MV-4-11 (cell line): ENCODE measurements around the gene ZSCAN4.

Source experiments
- DNase-seq: peaks from one replicate; lab custom pipeline; 2025; lab: John Stamatoyannopoulos, UW

The ZSCAN4 gene, protein sequence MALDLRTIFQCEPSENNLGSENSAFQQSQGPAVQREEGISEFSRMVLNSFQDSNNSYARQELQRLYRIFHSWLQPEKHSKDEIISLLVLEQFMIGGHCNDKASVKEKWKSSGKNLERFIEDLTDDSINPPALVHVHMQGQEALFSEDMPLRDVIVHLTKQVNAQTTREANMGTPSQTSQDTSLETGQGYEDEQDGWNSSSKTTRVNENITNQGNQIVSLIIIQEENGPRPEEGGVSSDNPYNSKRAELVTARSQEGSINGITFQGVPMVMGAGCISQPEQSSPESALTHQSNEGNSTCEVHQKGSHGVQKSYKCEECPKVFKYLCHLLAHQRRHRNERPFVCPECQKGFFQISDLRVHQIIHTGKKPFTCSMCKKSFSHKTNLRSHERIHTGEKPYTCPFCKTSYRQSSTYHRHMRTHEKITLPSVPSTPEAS

DNA sequence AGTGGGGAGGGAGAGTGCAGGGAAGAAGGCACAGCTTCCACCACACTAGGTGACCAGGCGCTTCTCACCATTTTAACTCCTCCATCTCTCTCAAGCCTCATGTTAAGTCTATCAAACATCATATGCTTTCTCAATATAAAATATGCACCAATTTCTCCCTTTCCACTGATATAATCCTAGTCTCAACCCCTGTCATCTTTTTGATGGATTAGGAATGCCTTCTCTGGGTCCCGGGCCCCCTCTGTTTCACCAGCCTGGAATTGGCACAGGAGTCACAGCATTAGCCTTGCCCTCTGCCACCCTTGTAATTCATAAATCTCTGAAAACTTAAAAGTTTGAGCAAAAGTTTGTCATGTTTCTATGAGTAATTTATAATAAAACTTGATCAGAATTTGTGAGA, at the start of gene ZSCAN4:
TSS of gene ZSCAN4 (plus strand) at position 301 of the 400 bp plus-strand sequence. CDS start 7,211 bp downstream, outside the sequence.
- DNase-seq, result no peak

DNA sequence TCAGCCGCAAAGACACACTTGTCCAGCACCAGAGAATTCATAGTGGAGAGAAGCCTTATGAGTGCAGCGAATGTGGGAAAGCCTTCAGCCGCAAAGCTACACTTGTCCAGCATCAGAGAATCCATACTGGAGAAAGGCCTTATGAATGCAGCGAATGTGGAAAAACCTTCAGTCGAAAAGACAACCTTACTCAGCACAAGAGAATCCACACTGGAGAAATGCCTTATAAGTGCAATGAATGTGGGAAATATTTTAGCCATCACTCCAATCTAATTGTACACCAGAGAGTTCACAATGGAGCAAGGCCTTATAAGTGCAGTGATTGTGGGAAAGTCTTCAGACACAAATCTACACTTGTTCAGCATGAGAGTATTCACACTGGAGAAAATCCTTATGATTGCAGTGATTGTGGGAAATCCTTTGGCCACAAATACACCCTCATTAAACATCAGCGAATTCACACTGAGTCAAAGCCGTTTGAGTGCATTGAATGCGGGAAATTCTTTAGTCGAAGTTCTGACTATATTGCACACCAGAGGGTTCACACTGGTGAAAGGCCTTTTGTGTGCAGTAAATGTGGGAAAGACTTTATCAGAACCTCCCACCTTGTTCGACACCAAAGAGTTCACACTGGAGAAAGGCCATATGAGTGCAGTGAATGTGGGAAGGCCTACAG, 47.9 kb upstream of the ZSCAN4 start:
- DNase-seq, result peak; percentile 22

DNA sequence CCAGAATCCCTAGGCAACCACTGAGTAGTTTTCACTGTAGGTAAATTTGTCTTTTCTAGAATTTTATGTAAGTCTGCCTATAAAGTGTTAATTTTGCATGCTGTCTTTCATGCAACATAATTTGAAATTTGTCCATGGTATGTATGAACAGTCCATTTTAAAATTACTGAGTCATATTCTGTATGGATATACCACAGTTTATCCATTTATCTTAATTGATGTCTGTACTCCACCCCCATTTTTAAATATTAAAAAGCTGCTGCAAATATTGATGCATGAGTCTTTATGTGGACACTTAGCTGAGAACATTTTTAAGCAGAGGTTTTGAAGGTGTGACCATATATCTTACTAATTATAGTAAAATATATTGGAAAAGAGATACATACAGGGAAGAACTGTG, 45.6 kb upstream of the ZSCAN4 start:
- no peak for DNase-seq

DNA sequence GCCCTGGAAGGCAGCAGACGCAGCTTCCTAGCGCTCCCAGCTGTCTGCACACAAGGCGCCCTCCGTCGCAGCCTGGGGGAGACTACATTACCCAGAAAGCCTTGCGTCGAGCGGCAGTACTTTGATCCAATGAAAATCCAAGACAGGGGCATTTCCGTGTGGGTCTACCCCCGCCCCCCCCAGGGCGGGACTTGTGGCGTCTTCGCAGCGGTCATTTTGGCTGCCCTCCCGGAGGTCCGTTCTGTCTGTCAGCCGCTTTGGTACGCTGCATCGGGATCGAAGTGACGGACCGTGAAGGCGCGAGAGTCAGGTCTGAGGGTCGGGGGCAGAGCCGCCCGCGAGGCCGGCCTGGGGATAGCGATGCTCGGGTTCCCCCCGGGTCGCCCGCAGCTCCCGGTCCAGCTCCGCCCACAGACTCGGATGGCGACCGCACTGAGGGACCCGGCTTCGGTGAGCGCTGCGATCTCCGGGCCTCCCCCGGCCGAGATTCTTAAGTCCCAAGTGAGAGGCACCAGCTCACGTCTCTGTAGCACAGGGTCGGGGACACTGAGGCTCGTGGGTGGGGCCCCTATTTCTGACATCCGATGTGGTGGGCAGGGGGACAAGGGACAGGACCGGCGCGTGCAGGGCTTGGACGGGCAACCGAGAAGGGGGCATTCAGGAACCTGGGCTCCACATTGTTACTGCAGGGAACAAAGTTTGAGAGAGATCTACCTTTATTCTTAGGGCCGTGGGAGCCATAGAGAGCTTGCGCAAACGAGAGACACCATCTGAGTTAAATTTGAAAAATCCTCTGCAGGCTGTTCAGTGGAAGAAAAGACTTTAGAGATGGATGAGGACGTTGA, 35.5 kb upstream of the ZSCAN4 start, which contains the start of gene ZNF211:
TSS of gene ZNF211 (plus strand) at position 182 of the 845 bp plus-strand sequence. CDS start at position 361, 179 bp downstream.
- DNase-seq, result peak; percentile 97

DNA sequence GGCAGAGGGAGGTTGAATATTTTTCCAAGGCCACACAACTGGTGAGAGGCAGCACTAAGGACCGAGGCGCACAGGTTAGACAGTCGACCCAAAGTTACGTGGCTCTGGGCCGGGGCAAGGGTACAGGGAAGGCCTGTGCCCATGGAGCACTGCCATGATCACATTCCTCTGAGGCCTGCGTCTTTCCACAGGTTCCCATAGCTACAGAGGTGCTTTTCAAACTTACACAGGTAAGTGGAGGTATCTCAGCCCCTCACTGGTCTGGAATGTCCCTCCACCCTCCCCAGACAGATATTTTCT, 35.0 kb upstream of the ZSCAN4 start:
- no peak for DNase-seq

DNA sequence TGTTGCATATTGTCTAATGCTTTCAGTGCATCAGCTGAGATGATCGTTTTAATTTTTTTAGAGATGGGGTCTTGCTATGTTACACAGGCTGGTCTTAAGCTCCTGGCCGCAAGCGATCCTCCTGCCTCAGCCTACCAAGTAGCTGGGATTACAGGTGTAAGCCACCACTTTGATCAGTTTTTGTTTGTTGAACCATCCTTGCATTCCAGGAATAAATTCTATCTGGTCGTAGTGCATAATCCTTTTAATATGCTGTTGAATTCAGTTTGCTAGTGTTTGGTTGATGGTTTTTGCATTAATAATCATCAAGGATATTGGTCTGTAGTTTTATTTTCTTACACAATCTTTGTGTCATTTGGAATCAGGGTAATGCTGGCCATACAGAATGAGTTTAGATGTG, 31.4 kb upstream of the ZSCAN4 start:
- no peak for DNase-seq

DNA sequence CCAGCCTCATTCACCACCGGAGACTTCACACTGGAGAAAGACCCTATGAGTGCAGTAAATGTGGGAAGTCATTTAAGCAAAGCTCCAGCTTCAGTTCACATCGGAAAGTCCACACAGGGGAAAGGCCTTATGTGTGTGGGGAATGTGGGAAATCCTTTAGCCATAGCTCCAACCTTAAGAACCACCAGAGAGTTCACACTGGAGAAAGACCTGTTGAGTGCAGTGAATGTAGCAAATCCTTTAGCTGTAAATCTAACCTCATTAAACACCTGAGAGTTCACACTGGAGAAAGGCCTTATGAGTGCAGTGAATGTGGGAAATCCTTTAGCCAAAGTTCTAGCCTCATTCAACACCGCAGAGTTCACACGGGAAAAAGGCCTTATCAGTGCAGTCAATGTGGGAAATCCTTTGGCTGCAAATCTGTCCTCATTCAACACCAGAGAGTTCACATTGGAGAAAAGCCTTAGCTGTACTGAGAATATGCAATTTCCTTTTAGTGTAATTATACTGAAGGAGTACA, 27.0 kb upstream of the ZSCAN4 start:
- DNase-seq, result no peak

DNA sequence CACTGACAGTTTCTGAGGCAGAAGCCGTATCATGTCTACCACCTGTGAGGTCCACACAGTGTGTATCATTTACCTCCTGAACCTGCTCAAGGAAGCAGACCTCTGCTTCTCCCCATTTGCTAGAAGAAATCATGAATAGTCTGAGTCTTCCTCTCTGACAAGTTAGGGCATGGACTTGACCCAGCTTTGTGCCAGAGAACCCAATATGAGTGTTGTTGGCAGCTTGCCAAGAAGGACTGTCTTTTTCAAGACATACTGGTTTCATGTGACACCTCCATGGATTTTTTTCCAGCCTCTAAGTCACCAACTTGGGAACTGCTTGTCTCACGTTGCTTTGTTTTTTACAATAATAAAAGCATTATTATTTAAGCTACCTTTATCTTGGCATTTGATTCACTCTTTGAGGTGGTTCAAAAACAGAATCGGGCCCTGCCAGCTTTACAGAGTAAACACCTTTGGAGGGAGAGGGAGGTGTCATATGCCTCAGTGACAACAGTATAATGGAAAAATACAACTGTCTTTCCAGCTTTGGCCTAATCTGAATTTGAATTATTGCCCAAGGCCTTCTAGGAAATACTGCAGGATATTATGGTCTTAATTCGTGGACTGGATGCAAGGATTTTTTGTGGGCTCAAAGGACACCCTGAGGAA, 26.2 kb upstream of the ZSCAN4 start:
- no peak for DNase-seq

DNA sequence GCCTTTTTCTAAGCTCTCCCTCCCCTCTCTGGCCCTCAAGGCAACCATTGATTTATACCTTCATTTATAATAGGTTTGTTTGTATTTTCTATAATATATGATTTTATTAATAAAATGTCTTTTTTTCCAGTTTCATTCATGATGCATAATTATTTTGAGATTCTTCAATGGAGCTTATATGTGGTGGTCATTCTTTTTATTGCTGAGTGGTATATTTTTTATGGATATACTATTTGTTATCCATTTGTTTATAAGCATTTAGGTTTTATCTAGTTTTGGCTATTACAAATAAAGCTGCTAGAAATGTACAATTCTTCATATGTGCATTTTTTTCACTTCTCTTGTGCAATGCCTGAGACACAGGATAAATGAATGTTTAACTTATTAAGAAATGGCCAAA, 25.0 kb upstream of the ZSCAN4 start:
- no peak for DNase-seq

DNA sequence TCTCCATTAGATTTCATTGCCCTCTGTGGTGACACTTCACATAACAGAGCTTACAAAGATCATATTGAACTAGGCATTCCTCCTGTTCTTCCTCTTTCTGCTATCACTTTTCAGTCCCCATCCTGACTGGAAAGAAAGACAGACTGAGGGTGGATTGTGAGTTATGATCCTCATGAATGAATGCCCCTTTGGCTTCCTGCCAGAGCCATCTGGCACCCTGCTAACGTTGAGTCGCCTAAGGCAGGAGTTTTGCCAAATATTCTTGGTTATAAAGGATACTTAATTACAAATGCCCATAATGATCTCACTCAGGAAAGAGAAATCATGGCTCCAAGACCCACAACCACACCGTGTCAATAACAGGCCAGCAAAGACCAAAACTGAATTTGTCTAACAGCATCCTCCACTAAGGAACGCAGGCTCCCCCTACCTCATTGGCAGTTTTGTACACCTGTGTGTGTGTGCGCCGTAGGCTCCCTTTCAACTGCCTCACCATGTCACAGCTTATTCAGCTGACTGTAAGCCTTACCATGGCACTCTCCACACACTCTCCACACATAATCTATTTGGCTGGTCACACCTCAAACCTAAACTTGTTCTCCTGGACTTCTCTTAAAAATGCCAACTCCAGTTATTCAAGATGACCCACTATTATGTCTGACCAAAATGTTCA, 20.3 kb upstream of the ZSCAN4 start:
- DNase-seq, result no peak

DNA sequence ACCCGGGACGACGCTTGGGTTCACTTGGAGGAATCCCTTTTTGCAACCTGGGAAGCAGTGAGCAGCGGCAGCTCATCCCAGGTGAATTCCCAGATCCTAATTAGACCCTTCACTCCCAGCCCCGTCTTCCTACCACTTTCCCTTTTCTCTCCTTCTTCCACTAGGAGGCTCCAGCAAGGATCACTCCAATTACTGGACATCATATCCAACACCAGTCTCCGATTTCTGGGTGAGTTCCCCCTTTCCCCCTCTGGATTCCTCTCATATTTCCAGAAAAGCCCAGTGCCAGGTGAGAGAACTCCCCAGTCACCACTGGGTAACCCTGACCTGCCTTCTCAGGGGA, 17.1 kb upstream of the ZSCAN4 start:
- DNase-seq, result no peak

DNA sequence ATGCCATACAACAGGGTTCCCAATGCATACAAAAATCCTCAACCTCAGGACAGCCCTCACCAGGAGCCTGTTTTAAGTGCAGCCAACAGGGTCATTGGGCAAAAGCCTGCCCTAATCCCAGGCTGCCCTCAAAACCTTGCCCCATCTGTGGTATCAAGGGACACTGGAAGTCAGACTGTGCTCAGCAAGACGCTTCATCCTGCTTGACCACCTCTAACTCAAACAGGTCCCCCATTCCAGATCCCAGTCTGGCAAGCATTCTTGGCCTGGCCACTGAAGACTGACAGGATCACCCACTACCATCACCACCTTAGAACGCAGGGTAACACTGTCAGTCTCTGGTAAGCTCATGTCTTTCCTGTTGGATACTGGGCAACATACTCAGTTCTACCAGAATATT, 15.0 kb upstream of the ZSCAN4 start:
- no peak for DNase-seq

DNA sequence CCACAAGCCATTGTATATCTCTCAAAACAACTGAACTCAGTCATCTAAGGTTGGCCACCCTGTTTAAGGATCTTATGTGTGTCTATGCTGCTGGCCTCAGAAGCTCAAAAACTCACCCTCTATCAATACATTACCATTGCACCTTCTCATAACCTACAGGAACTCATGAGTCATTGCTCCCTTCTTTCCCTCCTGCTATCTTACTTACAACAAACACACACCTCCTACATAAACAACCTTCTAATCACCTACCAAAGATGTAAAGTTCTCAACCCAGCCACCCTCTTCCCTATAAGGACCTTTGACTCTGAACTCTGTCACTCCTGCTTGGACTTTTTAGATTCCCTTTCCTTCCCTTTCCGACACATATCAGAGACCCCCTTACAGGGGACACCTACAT, 13.3 kb upstream of the ZSCAN4 start:
- no peak for DNase-seq

DNA sequence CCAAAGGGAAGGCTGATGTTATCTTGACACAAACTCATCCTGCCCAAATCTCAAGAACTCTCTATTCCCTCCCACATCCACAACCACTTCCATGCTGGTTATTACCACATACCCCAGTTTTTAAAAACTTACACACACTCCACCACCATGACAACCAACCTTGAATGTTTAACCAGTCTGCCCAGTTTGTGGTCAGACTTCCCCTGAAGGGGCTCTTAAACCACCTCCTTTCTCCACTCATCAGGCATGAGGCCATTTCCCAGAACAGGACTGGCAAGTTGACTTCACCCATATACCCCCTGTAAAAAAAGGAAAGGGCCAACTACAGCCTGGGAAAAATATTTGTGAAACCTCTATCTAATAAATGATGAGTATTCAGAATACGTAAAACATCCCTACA, 12.4 kb upstream of the ZSCAN4 start:
- DNase-seq, result no peak

DNA sequence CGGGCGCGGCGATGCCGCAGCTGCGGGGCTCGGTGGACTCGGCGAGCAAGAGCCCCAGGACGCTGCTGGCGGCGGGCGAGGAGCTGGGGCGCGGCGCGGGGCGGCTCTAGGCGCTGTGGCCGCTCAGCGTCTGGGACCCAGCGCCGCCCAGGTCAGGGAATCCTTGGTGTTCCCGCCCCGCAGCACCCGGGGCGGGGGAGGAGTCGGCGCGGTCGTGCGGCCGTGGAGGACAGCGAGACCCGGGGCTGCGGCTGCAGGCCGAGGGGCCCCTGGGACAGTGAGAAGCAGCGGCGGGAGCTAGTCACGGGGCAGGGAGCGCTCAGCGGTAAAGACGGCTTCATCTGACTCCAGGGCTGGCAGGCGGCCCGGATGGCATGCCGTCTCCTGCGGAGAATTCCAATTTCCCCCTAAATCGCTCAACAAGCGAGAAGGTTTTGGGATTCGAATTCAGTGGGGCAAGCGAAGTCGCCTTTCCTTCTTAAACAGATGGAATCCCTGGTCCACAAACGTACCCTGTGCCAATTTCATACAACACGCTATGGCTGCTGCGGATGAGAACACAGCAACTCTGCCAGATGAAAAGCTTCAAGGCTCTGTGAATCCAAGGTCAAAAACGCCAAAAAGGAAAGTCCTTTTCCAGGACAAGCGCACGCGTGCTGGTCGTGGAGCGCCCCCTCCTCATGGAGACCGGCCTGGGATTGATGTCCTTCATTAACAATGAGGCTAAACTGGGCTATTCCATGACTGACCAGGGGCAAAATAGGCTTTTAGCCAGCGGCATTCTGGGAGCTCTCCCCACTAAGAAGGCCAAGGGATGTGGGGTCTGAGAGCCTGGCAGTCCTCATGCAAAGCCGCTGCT, 4.2 kb upstream of the ZSCAN4 start:
- no peak for DNase-seq

DNA sequence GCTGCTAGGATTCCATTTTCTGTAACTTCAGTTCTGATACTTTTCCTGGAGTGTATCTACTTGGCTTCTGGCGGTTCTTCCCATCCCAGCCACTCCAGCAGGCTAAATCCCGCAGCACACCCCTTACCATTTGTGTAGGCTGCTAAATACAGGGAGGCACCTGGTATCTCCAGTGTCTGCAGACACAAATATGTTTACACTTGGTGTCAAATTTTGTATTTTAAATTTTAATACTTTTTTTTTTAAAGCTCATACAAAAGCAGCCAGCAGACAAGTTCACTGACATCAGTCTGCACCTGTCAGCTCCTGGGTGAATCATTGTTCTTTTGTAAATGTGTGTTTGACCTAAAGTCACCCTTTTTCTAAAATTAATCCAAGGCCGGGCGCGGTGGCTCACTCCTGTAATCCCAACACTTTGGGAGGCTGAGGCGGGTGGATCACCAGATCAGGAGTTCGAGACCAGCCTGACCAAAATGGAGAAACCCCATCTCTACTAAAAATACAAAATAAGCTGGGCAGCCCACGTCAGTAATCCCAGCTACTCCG, 3.4 kb upstream of the ZSCAN4 start:
- no peak for DNase-seq

DNA sequence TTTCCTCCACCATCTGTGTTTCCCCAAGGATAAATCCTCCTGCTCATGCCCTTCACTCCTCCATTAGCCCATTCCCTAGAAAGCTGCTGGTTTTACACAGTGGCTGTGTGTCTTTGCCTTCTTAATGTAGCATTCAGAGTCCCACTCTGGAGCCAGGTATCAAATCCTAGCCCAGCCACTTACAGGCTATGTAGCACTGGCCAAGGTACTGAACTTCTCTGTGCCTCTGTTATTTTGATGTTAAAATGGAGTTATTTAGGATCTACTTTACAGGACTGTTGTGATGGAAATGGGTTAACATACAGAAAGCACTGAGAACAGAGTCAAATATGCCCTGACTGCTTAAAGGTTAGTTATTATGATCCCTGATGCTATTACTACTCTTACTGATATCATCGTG, 1.5 kb upstream of the ZSCAN4 start:
- no peak for DNase-seq

DNA sequence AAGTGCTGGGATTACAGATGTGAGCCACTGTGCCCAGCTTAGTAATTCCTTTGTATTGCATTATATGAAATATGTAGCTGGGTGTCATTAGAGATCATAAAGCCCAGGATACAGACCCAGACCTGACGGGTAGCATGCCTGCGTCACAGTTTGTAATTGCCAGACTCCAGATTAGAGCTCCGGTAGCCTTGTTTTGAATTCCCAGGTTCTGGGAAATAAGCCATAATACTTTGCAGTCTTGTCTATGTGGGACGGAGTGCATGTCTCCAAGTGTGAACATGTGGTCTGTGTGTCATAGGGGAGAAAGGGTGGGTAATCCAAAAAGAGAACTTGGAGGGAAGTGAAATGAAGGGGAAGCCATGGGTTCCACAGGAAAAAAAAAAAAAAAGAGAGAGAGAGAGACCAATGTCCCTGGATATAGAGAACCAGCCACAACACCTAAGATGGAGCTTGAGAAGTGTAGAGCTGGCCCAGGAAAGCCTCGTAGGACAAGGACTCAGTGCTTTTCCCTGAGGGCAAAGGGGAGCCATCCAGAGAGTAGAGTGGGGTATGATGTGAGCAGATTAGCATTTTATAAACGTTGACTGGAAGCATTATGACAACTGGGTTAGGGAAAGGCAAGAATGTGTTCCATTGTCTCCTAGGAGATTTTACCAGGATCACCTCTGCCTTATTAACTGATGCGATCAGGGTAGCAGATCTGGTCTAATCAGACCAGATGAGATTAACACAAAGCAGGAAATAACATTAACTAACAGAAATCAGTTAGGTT, 2.6 kb downstream of the ZSCAN4 start:
- DNase-seq, result no peak

DNA sequence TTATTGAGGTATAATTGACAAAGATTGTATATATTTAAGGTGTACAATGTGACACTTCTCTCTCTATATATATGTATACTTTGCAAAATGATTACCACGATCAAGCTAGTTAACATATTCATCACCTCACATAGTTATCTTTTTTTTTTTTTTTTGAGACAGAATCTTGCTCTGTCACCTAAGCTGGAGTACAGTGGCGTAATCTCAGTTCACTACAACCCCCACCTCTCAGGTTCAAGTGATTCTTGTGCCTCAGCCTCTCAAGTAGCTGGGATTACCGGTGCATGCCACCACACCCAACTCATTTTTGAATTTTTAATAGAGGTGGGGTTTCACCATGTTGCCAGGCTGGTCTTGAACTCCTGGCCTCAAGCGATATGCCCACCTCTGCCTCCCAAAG, 3.7 kb downstream of the ZSCAN4 start:
- no peak for DNase-seq
